ENCODE results near the gene BBS9.

GRCh38 chr7:33388332-33388731 is 259.0 kb downstream of the BBS9 start:
- TF ChIP-seq CTCF (IDR thresholded peaks at IDR 0.05) (no peak), POLR2A (IDR thresholded peaks at IDR 0.05) (no peak)

Measured in testis (tissue), 2 donors.